Peyer's patch (tissue), 4 donors: ENCODE data around the gene IFI27.

Experiments
- POLR2A ChIP-seq, 2 donors: fragments of 450-650 bp; IDR thresholded peaks; one replicate each; pipeline ENCODE4 v1.5.1; 2017; ENCODE audit warnings: antibody characterized with exemption in 2 of 2, mild to moderate bottlenecking in 2 of 2, moderate library complexity in 2 of 2
- TF ChIP-seq, protein P1 (sequence below), 6 experiments: fragments of 450-650 bp in 4 of 6; fragments of 200-600 bp in 2 of 6; sonication (generic) in 1 of 6; IDR thresholded peaks; one replicate each; pipeline ENCODE4 v1.5.1; 2017 to 2019; ENCODE audit warnings: antibody characterized with exemption in 6 of 6, mild to moderate bottlenecking in 3 of 6, moderate library complexity in 1 of 6

DNA sequence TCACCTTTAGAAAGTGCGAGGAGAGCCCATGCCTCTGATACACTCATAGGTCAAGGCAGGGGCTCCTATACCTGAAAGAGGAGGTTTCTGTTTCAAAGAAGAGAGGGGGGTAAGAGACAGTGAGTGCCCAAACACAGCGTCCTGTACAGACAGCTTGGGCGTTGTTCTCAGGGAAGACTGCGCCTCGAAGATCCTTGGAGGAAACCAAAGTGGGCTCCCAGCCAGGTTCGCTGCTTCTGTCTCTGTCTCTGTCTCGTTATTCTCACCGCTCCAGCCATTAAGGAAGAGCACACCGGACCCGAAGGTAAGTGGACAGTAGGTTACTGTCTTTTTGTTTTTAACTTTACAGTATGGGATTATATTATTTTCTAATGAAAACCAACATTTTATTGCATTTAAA is 5.8 kb upstream of the IFI27 start:
- TF ChIP-seq, protein P1, sequence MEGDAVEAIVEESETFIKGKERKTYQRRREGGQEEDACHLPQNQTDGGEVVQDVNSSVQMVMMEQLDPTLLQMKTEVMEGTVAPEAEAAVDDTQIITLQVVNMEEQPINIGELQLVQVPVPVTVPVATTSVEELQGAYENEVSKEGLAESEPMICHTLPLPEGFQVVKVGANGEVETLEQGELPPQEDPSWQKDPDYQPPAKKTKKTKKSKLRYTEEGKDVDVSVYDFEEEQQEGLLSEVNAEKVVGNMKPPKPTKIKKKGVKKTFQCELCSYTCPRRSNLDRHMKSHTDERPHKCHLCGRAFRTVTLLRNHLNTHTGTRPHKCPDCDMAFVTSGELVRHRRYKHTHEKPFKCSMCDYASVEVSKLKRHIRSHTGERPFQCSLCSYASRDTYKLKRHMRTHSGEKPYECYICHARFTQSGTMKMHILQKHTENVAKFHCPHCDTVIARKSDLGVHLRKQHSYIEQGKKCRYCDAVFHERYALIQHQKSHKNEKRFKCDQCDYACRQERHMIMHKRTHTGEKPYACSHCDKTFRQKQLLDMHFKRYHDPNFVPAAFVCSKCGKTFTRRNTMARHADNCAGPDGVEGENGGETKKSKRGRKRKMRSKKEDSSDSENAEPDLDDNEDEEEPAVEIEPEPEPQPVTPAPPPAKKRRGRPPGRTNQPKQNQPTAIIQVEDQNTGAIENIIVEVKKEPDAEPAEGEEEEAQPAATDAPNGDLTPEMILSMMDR (IDR thresholded peaks at IDR 0.05), result no peak
- TF ChIP-seq POLR2A (IDR thresholded peaks at IDR 0.05), result no peak
